Measurements from ENCODE around the gene HDAC4.

DNA sequence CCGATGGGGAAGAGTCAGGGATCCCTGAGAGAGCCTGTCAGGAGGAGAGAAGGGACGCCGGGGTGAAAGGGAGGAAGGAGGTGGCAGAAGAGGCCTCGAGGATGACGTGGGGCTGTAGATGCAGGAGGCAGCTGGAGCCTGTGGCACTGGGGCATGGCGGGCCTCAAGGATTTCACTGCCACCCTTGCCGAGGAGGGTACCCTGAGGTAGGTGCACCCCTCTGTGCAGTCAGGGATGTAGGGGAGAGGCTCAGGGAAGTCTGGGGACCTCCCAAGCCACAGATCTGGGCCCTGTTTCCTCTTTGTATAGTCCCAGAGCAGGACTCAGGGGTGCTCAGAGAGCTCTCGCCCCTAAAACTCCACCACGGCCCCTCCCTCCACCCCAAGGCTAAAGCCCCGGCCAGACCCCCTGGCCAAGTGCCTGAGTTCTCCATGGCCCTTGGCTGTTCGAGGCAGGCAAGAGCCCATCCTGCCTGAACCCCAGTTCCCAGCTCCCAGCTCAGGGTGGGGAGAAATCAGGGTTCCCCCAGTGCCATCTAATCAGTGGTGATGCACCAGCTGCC is 39.0 kb upstream of the HDAC4 start:
- TF ChIP-seq, protein P1, sequence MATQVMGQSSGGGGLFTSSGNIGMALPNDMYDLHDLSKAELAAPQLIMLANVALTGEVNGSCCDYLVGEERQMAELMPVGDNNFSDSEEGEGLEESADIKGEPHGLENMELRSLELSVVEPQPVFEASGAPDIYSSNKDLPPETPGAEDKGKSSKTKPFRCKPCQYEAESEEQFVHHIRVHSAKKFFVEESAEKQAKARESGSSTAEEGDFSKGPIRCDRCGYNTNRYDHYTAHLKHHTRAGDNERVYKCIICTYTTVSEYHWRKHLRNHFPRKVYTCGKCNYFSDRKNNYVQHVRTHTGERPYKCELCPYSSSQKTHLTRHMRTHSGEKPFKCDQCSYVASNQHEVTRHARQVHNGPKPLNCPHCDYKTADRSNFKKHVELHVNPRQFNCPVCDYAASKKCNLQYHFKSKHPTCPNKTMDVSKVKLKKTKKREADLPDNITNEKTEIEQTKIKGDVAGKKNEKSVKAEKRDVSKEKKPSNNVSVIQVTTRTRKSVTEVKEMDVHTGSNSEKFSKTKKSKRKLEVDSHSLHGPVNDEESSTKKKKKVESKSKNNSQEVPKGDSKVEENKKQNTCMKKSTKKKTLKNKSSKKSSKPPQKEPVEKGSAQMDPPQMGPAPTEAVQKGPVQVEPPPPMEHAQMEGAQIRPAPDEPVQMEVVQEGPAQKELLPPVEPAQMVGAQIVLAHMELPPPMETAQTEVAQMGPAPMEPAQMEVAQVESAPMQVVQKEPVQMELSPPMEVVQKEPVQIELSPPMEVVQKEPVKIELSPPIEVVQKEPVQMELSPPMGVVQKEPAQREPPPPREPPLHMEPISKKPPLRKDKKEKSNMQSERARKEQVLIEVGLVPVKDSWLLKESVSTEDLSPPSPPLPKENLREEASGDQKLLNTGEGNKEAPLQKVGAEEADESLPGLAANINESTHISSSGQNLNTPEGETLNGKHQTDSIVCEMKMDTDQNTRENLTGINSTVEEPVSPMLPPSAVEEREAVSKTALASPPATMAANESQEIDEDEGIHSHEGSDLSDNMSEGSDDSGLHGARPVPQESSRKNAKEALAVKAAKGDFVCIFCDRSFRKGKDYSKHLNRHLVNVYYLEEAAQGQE (IDR thresholded peaks at IDR 0.05; ENCODE audit: low read depth), result no peak
- TF ChIP-seq FOXM1 (IDR thresholded peaks at IDR 0.05; ENCODE audit: borderline replicate concordance, low read depth) (no peak), EP300 (IDR thresholded peaks at IDR 0.05; ENCODE audit: borderline replicate concordance) (no peak), TCF12 (IDR thresholded peaks at IDR 0.05; ENCODE audit: low read depth) (no peak), RAD21 (IDR thresholded peaks at IDR 0.05; ENCODE audit: low read depth) (no peak), CEBPB (IDR thresholded peaks at IDR 0.05) (no peak), YY1 (IDR thresholded peaks at IDR 0.05; ENCODE audit: low read depth) (no peak)

Measured in Ishikawa (cell line).